ENCODE data around the gene FLYWCH1.
"Not testable (repeated sequence)": the region's sequence is repeated elsewhere in the genome, so short reads cannot be mapped to it uniquely, and the experiment has no call there.

The FLYWCH1 gene

DNA sequence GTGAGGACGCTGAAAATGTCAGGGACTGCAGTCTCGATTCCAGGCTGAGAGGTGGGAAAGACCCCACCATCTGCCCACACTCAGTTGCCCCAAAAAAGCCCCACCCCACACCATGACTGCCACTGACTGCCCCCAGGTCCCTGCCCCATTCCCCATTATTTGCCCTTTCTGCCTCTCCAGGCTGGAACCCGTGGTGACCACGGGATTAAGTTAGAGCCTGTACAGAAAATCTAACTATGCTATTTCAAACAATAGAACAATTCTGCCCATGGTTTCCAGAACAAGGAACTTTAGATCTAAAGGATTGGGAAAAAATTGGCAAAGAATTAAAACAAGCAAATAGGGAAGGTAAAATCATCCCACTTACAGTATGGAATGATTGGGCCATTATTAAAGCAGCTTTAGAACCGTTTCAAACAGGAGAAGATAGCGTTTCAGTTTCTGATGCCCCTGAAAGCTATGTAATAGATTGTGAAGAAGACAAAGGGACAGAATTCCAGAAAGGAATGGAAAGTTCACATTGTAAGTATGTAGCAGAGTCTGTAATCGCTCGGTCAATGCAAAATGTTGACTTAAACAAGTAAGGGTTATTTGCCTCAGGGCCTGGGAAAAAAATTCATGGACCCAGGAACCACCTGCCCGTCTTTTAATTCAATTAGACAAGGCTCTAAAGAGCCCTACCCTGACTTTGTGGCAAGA lies 14.4 kb downstream of the FLYWCH1 start:
- DNase-seq (ENCODE audit: low spot score), result no peak

GRCh38 chr16:2926650-2926999 lies 14.9 kb downstream of the FLYWCH1 start:
- DNase-seq (ENCODE audit: low spot score), result no peak

DNA sequence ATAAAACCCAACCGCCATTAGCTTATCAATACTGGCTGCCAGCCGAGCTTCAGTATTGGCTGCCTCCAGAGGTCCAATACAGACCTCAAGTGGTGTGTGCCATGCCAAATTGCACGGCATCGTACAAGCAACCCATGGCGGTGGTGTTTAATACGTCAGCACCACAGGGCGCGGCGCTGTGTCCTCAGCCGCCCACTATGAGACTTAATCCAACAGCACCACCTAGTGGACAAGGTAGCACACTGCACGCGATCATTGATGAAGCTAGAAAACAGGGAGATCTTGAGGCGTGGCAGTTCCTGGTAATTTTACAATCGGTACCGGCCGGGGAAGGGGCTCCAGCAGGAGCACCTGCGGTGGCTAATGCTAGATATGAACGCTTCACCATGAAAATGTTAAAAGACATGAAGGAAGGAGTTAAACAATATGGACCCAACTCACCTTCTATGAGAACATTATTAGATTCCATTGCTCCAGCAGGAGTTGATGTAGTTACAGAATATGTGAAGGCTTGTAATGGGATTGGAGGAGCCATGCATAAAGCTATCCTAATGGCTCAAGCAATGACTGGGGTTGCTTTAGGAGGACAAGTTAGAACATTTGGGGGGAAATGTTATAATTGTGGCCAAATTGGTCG lies 15.4 kb downstream of the FLYWCH1 start:
- peak; percentile 89 for DNase-seq (ENCODE audit: low spot score)

GRCh38 chr16:2928151-2928550 lies 16.4 kb downstream of the FLYWCH1 start:
- DNase-seq (ENCODE audit: low spot score), result not testable (repeated sequence)

- DNase-seq (ENCODE audit: low spot score), result no peak
These were observed 17.1 kb downstream of the FLYWCH1 start for GRCh38 chr16:2928796-2929195.

DNA sequence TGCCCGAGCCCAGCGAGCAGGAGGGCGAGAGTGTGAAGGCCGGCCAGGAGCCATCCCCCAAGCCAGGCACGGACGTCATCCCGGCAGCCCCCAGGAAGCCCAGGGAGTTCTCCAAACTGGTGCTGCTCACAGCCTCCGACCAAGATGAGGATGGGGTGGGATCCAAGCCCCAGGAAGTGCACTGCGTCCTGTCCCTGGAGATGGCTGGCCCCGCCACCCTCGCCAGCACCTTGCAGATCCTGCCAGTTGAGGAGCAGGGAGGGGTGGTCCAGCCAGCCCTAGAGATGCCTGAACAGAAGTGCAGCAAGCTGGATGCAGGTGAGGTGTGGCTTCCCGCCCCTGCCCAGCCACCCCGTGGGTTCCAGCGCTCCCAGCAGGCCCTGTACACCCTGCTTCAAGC lies 18.0 kb downstream of the FLYWCH1 start:
- DNase-seq (ENCODE audit: low spot score), result no peak

- no peak for DNase-seq (ENCODE audit: low spot score)
These were observed 18.5 kb downstream of the FLYWCH1 start for GRCh38 chr16:2930236-2930635.

DNA sequence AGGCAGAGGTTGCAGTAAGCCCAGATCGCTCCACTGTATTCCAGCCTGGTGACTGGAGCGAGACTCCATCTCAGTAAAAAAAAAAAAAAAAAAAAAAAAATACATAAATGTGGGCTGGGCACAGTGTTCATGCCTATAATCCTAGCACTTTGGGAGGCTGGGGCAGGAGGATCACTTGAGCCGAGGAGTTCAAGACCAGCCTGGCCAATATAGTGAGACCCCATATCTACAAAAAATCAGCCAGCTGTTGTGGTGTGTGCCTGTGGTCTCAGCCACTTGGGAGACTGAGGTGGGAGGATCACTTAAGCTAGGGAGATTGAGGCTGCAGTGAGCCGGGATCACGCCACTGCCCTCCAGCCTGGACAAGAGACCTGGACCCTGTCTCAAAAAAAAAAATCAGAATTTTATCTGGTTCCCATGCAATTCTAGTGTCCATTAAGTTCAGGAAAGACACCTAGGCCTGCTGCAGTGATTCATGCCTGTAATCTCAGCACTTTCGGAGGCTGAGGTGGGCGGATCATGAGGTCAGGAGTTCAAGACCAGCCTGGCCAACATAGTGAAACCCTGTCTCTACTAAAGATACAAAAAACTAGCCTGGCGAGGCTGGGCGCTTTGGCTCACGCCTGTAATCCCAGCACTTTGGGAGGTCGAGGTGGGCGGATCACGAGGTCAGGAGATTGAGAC lies 19.6 kb downstream of the FLYWCH1 start:
- not testable (repeated sequence) for DNase-seq (ENCODE audit: low spot score)

DNA sequence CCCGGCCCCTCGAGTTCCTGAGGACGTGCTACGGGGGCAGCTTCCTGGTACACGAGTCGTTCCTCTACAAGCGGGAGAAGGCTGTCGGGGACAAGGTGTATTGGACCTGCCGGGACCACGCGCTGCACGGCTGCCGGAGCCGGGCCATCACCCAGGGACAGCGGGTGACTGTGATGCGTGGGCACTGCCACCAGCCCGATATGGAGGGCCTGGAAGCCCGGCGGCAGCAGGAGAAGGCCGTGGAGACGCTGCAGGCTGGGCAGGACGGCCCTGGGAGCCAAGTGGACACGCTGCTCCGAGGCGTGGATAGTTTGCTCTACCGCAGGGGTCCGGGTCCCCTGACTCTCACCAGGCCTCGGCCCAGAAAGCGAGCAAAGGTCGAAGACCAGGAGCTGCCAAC lies 21.4 kb downstream of the FLYWCH1 start:
- no peak for DNase-seq (ENCODE audit: low spot score)

GRCh38 chr16:2933701-2934100 lies 22.0 kb downstream of the FLYWCH1 start:
- no peak for DNase-seq (ENCODE audit: low spot score)

- no peak for DNase-seq (ENCODE audit: low spot score)
These were observed 22.7 kb downstream of the FLYWCH1 start for GRCh38 chr16:2934450-2934849.

GRCh38 chr16:2936436-2937011 lies 24.8 kb downstream of the FLYWCH1 start:
- DNase-seq (ENCODE audit: low spot score), result no peak

GRCh38 chr16:2937170-2937569 lies 25.4 kb downstream of the FLYWCH1 start:
- DNase-seq (ENCODE audit: low spot score), result no peak

DNA sequence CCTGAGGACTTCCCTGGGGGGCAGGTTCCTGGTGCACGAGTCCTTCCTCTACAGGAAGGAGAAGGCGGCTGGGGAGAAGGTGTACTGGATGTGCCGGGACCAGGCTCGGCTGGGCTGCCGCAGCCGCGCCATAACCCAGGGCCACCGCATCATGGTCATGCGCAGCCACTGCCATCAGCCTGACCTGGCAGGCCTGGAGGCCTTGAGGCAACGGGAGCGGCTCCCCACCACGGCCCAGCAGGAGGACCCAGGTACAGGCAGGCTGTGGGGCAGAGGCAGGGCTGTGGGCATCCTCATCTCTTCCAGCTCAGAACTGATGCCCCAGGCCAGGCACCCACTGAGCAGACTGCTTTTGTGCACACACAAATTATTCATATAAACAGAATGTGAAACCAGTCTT lies 26.5 kb downstream of the FLYWCH1 start:
- no peak for DNase-seq (ENCODE audit: low spot score)

GRCh38 chr16:2939968-2940367 lies 28.2 kb downstream of the FLYWCH1 start:
- no peak for DNase-seq (ENCODE audit: low spot score)

DNA sequence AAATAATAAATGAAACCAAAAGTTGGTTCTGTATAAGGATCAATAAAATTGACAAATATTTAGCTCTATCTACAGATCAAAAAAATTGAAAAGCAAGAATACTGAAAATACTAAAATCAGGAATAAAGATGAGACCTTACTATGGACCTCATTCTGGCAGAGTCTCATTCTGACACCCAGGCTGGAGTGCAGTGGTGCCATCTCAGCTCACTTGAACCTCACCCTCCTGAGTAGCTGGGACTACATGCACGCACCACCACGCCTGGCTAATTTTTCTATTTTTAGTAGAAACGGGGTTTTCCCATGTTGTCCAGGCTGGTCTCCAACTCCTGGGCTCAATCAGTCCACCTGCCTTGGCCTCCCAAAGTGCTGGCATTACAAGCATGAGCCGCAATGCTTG lies 30.3 kb downstream of the FLYWCH1 start:
- DNase-seq (ENCODE audit: low spot score), result no peak

GRCh38 chr16:2943716-2944115 lies 32.0 kb downstream of the FLYWCH1 start:
- not testable (repeated sequence) for DNase-seq (ENCODE audit: low spot score)

GRCh38 chr16:2946649-2947048 lies 34.9 kb downstream of the FLYWCH1 start:
- DNase-seq (ENCODE audit: low spot score), result no peak

DNA sequence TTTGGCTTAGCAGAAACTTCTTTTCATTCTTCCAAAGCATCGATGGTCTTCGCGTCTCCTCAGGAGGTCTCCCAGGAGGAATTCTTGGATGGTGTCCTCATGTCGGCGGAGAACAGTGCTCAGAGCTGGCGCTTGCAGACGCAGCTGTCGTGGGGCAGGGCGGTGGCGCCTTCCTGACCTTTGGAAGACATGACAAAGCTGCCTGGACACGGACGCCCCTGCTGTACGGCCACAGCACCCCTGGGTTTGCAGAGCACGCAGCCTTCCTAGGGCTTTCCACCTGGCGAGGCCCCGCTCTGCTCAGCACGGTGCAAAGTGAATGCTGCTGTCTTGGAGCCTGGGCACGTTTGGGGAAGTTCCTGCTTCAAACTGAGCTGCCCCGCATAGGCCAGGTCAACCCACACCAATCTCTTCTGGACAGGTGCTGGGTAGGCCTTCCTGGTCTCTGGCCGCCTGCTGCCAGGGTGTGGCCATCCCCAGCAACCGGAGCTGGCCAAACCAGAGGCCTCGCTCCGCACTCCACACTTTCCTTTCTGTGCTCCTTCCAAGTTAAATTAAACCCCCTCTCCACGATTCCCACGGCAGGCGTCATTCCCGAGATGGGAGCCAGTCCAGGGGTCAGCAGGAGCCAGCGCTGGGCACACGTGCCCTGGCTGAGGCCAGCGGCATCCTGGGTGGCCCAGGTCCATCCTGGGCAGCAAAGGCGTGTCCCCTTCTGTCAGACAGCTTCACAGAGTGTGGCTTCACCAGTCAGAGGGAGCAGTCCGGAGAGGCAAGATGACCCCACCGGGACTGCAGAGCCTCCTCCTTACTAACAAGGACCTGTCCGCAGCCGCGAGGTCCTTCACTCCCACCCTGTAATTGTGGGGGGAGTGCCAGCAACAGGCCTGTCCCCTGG lies 37.3 kb downstream of the FLYWCH1 start:
- no peak for DNase-seq (ENCODE audit: low spot score)

DNA sequence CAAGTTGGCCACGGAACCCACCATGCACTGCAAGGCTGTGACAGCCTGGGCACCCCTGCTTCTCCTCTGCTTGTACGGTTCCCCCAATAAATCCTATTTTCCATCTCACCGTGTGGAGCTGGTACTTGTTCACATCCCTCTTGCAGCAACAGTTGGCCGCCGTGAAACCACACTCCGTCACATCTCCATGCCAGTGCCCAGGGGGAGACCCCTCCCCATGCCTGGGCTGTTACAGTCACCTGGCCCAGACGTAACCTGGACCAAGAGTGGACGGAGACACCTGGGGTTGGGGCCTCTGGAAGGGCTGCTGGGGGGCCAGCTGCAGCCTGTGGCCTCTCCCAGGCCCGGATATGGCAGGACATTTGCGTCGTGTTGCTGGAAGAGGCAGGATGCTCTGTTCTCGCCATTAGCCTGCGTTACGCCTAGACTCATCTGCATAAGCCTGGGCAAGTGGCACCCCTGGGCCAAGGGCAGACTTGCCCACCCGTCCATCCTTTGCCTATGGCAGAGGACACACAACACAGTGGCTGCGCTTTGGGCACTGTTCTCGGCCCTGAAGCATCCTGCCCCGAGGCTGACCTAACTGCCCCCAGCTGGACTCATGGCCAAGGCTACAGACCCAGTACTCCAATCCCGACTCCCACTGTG lies 38.1 kb downstream of the FLYWCH1 start:
- DNase-seq (ENCODE audit: low spot score), result no peak

GRCh38 chr16:2950353-2950724 lies 38.6 kb downstream of the FLYWCH1 start:
- no peak for DNase-seq (ENCODE audit: low spot score)

DNA sequence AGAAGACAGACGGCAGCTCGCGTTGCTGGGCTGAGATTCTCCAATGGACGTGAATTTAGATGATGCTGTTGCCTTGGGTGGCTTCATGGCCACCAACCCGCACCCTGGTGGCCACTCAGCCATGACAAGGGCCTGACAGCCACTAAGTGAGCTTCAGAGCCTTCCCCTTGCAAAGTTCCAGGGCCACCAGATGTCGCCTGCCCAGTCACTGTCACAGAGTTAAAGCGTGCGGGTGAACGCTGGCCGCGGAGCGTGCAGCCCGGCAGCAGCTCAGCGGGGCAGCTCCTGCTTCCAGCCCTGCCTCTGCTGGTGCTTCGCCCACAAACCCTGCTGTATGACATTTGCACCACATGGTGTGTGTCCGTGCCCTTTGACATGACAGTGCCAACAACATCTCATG lies 39.0 kb downstream of the FLYWCH1 start:
- DNase-seq (ENCODE audit: low spot score), result no peak
